A673 (cell line): ENCODE data around the gene MEGF10. TPM values are rescaled to one million over a fixed set of nuclear protein-coding genes. Genes with fewer than 3 reads are reported as not detected.

Experiments used
- BruUV-seq: library from RNA; stranded (reverse); fragments of 400-500 nt; replicated peaks from 2 replicates; lab custom pipeline; 2021; lab: Mats Ljungman, UMichigan
- CTCF ChIA-PET: fragments of 300-600 bp; sonication (Branson Sonifier 250); formaldehyde crosslinking; loops from one replicate; lab custom pipeline; 2022; ENCODE audit warnings: antibody characterized with exemption; lab: Charles Lee
- POLR2A ChIA-PET: fragments of 300-600 bp; sonication (Branson Sonifier 250); formaldehyde crosslinking; loops from one replicate; lab custom pipeline; 2022; ENCODE audit warnings: antibody characterized with exemption; ENCODE audit not compliant: low non-redundant PET; lab: Charles Lee
- DNase-seq: peaks from one replicate; pipeline ENCODE4 v3.0.0-alpha.2; 2015; ENCODE audit warnings: low spot score
- H3K27ac ChIP-seq: fragments of 200-600 bp; sonication (generic); 2 replicates; pipeline ENCODE4 v1.5.1; 2016; ENCODE audit warnings: mixed run types, low read depth, mild to moderate bottlenecking, mixed read lengths, antibody characterized with exemption, low read length; ENCODE audit not compliant: poor library complexity, severe bottlenecking
- H3K27me3 ChIP-seq: fragments of 200-600 bp; sonication (generic); replicated peaks from 2 replicates; pipeline ENCODE4 v1.6.1; 2017; ENCODE audit warnings: mixed run types, low read depth, mild to moderate bottlenecking, mixed read lengths, antibody characterized with exemption, low read length; ENCODE audit not compliant: insufficient read depth, poor library complexity
- H3K36me3 ChIP-seq: fragments of 200-600 bp; sonication (generic); 2 replicates; pipeline ENCODE4 v1.6.1; 2016; ENCODE audit warnings: mixed run types, mild to moderate bottlenecking, mixed read lengths, antibody characterized with exemption, low read length; ENCODE audit not compliant: insufficient read depth, poor library complexity, severe bottlenecking
- H3K4me1 ChIP-seq: fragments of 200-600 bp; sonication (generic); 2 replicates; pipeline ENCODE4 v1.6.1; 2017; ENCODE audit warnings: mixed run types, mild to moderate bottlenecking, mixed read lengths, antibody characterized with exemption, low read length; ENCODE audit not compliant: insufficient read depth, poor library complexity, severe bottlenecking
- H3K4me3 ChIP-seq: fragments of 200-600 bp; sonication (generic); 2 replicates; pipeline ENCODE4 v1.5.1; 2016; ENCODE audit warnings: low read depth, mixed run types, mild to moderate bottlenecking, mixed read lengths, low read length; ENCODE audit not compliant: poor library complexity, severe bottlenecking
- H3K9me3 ChIP-seq: fragments of 200-600 bp; sonication (generic); 2 replicates; pipeline ENCODE4 v1.6.1; 2016; ENCODE audit warnings: mixed run types, low read depth, mild to moderate bottlenecking, mixed read lengths, antibody characterized with exemption, low read length; ENCODE audit not compliant: poor library complexity, severe bottlenecking
- CTCF ChIP-seq: fragments of 300-800, 200-600 bp; sonication (generic); conservative IDR thresholded peaks from 2 replicates; pipeline ENCODE4 v1.5.1; 2017; ENCODE audit warnings: low read depth, mild to moderate bottlenecking, antibody characterized with exemption, low read length, moderate library complexity, mixed read lengths
- EZH2 ChIP-seq: fragments of 200-600 bp; sonication (generic); IDR thresholded peaks from 2 replicates; pipeline ENCODE4 v1.6.1; 2017; ENCODE audit warnings: borderline replicate concordance, low read depth, mild to moderate bottlenecking, mixed read lengths, antibody characterized with exemption, low read length; ENCODE audit not compliant: poor library complexity, severe bottlenecking
- intact Hi-C: fragments of 100-400 bp; cut with micrococcal nuclease; formaldehyde crosslinking; loops from one replicate; pipeline ENCODE4 v1.10.0; 2022; ENCODE audit not compliant: unreplicated experiment
- total RNA-seq: library from RNA; stranded (reverse); gene quantifications from 2 replicates; pipeline ENCODE4 v1.2.3, GENCODE V29; 2021

MEGF10 gene
- total RNA-seq, 1 experiment from 2014 or later: 0.71 TPM

- ChIA-PET CTCF (interaction anchor here (0.6 kb wide), 1 partner anchor 620 kb away, joined by 5 read pairs; no protein-coding TSS in a partner anchor), POLR2A (no interaction called here)
- Histone ChIP-seq H3K4me3 (no peak overlapping the region), H3K4me1 (no peaks in the 10 kb centered on the region), H3K36me3 (no peaks in the 10 kb centered on the region), H3K27me3 (peaks cover 32% of the 10 kb centered on the region), H3K27ac (no peak overlapping the region), H3K9me3 (no peaks in the 10 kb centered on the region)
- intact Hi-C loops: no loop called here
- no TSS peak for BruUV-seq
- TF ChIP-seq EZH2 (no peak), CTCF (no peak)
- no peak for DNase-seq
Measured at GRCh38 chr5:127275641-127276193, 14.9 kb upstream of the MEGF10 start.

GRCh38 chr5:127280491-127281220, 9.9 kb upstream of the MEGF10 start:
- no TSS peak for BruUV-seq
- Histone ChIP-seq H3K27ac (no peak overlapping the region), H3K9me3 (no peaks in the 10 kb centered on the region), H3K4me3 (no peak overlapping the region), H3K27me3 (peaks cover 75% of the 10 kb centered on the region), H3K4me1 (no peaks in the 10 kb centered on the region), H3K36me3 (no peaks in the 10 kb centered on the region)
- ChIA-PET POLR2A (no interaction called here), CTCF (no interaction called here)
- DNase-seq: peak; percentile 15
- intact Hi-C loops: no loop called here
- TF ChIP-seq CTCF (no peak), EZH2 (no peak)

DNA sequence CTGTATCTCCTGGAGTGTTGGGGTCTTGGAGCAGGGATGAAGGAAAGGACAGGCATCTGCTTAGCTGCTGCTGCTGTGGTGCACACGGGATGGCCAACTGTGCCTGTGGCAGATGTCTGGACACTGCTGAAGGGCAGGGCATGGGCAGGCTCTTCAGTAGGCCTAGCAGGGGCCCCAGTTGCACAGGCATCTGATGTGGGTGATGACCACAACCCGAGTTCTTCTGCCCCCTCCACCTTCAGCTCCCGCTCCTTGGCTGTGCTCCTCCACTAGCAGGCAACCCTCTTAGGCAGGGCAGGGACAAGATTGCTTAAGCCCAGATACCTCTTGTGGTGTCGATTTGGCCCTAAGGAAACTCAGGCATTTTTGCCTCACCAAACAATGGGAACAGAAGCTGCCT, 9.0 kb upstream of the MEGF10 start:
- no peaks in the 10 kb centered on the region for H3K4me1 ChIP-seq
- TF ChIP-seq CTCF (no peak), EZH2 (no peak)
- H3K27ac ChIP-seq: no peak overlapping the region
- no peak overlapping the region for H3K4me3 ChIP-seq
- BruUV-seq: no TSS peak
- DNase-seq: no peak
- ChIA-PET POLR2A (no interaction called here), CTCF (interaction anchor here (0.5 kb wide), 1 partner anchor 133 kb away, joined by 4 read pairs; no protein-coding TSS in a partner anchor)
- H3K9me3 ChIP-seq: no peaks in the 10 kb centered on the region
- H3K27me3 ChIP-seq: peaks cover 83% of the 10 kb centered on the region
- H3K36me3 ChIP-seq: no peaks in the 10 kb centered on the region
- intact Hi-C loops: no loop called here
